ENCODE measurements around the gene POC5. TPM values are rescaled to one million over a fixed set of nuclear protein-coding genes. Genes with fewer than 3 reads are reported as not detected.

POC5 gene
- total and polyA plus RNA-seq, 2 experiments from 2014 or later, result 16.2 to 25.9 TPM

DNA sequence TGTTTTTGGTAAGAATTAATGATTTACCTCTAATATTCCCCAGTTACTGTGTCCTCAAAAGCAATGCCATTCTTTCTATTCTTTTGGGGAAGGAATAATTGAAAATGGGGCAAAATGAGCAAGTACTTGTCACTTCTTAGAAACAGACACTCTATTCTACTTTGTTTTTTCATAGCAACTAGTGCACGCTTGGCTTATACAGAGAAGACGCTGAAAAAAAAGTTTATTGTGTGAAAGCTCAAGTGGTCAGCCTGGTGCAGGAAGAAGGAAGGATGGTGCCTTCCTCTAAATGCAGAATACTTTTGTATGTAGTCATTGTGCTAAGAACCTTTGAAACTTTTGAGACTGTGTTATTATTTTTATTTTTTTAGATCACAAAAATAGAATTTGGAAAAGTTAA, 76.4 kb downstream of the POC5 start:
- H3K4me2 ChIP-seq, result no peak overlapping the region

More for the DNA sequence above, 76.4 kb downstream of the POC5 start:
- no peaks in the 10 kb centered on the region for H3K36me3 Mint-ChIP-seq (ENCODE audit: low read depth)
- Histone ChIP-seq H3K27ac (ENCODE audit: low read depth) (no peak overlapping the region), H4K20me1 (replicated peaks; ENCODE audit: insufficient read depth) (no peaks in the 10 kb centered on the region), H2AFZ (no peak overlapping the region), H3K36me3 (ENCODE audit: insufficient read depth) (no peaks in the 10 kb centered on the region), H3K27me3 (ENCODE audit: insufficient read depth) (no peaks in the 10 kb centered on the region), H3K79me2 (replicated peaks; ENCODE audit: insufficient read depth) (no peaks in the 10 kb centered on the region), H3K9me2 (ENCODE audit: insufficient read depth) (no peaks in the 10 kb centered on the region), H3K4me3 (no peak overlapping the region), H3F3A (replicated peaks; ENCODE audit: low read depth) (no peaks in the 10 kb centered on the region), H3K4me1 (ENCODE audit: insufficient read depth) (no peaks in the 10 kb centered on the region)
- H3K4me1 Mint-ChIP-seq, result peaks cover 2% of the 10 kb centered on the region; the same call in 1 of the 3 replicates
- peaks cover 2% of the 10 kb centered on the region; the same call in 1 of the 3 replicates for H3K9me3 Mint-ChIP-seq
- TF ChIP-seq STAT1 (IDR thresholded peaks at IDR 0.05; ENCODE audit: unreplicated experiment), result no peak
- TF ChIP-seq, protein P1, sequence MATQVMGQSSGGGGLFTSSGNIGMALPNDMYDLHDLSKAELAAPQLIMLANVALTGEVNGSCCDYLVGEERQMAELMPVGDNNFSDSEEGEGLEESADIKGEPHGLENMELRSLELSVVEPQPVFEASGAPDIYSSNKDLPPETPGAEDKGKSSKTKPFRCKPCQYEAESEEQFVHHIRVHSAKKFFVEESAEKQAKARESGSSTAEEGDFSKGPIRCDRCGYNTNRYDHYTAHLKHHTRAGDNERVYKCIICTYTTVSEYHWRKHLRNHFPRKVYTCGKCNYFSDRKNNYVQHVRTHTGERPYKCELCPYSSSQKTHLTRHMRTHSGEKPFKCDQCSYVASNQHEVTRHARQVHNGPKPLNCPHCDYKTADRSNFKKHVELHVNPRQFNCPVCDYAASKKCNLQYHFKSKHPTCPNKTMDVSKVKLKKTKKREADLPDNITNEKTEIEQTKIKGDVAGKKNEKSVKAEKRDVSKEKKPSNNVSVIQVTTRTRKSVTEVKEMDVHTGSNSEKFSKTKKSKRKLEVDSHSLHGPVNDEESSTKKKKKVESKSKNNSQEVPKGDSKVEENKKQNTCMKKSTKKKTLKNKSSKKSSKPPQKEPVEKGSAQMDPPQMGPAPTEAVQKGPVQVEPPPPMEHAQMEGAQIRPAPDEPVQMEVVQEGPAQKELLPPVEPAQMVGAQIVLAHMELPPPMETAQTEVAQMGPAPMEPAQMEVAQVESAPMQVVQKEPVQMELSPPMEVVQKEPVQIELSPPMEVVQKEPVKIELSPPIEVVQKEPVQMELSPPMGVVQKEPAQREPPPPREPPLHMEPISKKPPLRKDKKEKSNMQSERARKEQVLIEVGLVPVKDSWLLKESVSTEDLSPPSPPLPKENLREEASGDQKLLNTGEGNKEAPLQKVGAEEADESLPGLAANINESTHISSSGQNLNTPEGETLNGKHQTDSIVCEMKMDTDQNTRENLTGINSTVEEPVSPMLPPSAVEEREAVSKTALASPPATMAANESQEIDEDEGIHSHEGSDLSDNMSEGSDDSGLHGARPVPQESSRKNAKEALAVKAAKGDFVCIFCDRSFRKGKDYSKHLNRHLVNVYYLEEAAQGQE (IDR thresholded peaks at IDR 0.05; ENCODE audit: unreplicated experiment), result no peak
- TF ChIP-seq CREB1 (CRISPR knock-in tag; IDR thresholded peaks at IDR 0.05; ENCODE audit: low read depth), result no peak
- no peak for TF ChIP-seq POLR2AphosphoS5 (IDR thresholded peaks at IDR 0.05; ENCODE audit: low read depth)
- no peak for TF ChIP-seq ZNF331 (CRISPR knock-in tag; IDR thresholded peaks at IDR 0.05; ENCODE audit: low read depth)
- TF ChIP-seq, protein P2, sequence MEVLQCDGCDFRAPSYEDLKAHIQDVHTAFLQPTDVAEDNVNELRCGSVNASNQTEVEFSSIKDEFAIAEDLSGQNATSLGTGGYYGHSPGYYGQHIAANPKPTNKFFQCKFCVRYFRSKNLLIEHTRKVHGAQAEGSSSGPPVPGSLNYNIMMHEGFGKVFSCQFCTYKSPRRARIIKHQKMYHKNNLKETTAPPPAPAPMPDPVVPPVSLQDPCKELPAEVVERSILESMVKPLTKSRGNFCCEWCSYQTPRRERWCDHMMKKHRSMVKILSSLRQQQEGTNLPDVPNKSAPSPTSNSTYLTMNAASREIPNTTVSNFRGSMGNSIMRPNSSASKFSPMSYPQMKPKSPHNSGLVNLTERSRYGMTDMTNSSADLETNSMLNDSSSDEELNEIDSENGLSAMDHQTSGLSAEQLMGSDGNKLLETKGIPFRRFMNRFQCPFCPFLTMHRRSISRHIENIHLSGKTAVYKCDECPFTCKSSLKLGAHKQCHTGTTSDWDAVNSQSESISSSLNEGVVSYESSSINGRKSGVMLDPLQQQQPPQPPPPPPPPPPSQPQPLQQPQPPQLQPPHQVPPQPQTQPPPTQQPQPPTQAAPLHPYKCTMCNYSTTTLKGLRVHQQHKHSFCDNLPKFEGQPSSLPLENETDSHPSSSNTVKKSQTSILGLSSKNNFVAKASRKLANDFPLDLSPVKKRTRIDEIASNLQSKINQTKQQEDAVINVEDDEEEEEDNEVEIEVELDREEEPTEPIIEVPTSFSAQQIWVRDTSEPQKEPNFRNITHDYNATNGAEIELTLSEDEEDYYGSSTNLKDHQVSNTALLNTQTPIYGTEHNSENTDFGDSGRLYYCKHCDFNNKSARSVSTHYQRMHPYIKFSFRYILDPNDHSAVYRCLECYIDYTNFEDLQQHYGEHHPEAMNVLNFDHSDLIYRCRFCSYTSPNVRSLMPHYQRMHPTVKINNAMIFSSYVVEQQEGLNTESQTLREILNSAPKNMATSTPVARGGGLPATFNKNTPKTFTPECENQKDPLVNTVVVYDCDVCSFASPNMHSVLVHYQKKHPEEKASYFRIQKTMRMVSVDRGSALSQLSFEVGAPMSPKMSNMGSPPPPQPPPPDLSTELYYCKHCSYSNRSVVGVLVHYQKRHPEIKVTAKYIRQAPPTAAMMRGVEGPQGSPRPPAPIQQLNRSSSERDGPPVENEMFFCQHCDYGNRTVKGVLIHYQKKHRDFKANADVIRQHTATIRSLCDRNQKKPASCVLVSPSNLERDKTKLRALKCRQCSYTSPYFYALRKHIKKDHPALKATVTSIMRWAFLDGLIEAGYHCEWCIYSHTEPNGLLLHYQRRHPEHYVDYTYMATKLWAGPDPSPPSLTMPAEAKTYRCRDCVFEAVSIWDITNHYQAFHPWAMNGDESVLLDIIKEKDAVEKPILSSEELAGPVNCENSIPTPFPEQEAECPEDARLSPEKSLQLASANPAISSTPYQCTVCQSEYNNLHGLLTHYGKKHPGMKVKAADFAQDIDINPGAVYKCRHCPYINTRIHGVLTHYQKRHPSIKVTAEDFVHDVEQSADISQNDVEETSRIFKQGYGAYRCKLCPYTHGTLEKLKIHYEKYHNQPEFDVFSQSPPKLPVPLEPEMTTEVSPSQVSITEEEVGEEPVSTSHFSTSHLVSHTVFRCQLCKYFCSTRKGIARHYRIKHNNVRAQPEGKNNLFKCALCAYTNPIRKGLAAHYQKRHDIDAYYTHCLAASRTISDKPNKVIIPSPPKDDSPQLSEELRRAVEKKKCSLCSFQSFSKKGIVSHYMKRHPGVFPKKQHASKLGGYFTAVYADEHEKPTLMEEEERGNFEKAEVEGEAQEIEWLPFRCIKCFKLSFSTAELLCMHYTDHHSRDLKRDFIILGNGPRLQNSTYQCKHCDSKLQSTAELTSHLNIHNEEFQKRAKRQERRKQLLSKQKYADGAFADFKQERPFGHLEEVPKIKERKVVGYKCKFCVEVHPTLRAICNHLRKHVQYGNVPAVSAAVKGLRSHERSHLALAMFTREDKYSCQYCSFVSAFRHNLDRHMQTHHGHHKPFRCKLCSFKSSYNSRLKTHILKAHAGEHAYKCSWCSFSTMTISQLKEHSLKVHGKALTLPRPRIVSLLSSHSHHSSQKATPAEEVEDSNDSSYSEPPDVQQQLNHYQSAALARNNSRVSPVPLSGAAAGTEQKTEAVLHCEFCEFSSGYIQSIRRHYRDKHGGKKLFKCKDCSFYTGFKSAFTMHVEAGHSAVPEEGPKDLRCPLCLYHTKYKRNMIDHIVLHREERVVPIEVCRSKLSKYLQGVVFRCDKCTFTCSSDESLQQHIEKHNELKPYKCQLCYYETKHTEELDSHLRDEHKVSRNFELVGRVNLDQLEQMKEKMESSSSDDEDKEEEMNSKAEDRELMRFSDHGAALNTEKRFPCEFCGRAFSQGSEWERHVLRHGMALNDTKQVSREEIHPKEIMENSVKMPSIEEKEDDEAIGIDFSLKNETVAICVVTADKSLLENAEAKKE (CRISPR knock-in tag; IDR thresholded peaks at IDR 0.05), result no peak
- TF ChIP-seq EZH2 (IDR thresholded peaks at IDR 0.05; ENCODE audit: low read depth, unreplicated experiment), result no peak
- no peak for TF ChIP-seq EZH2phosphoT487 (IDR thresholded peaks at IDR 0.05; ENCODE audit: unreplicated experiment)
- no peak for TF ChIP-seq NANOG (IDR thresholded peaks at IDR 0.05; ENCODE audit: borderline replicate concordance)
- TF ChIP-seq, protein P3, sequence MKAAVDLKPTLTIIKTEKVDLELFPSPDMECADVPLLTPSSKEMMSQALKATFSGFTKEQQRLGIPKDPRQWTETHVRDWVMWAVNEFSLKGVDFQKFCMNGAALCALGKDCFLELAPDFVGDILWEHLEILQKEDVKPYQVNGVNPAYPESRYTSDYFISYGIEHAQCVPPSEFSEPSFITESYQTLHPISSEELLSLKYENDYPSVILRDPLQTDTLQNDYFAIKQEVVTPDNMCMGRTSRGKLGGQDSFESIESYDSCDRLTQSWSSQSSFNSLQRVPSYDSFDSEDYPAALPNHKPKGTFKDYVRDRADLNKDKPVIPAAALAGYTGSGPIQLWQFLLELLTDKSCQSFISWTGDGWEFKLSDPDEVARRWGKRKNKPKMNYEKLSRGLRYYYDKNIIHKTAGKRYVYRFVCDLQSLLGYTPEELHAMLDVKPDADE (IDR thresholded peaks at IDR 0.05), result no peak
- no peak for TF ChIP-seq JUNB (IDR thresholded peaks at IDR 0.05; ENCODE audit: unreplicated experiment)
- no peak for TF ChIP-seq ZNF114 (CRISPR knock-in tag; IDR thresholded peaks at IDR 0.05)
- TF ChIP-seq, protein P4, sequence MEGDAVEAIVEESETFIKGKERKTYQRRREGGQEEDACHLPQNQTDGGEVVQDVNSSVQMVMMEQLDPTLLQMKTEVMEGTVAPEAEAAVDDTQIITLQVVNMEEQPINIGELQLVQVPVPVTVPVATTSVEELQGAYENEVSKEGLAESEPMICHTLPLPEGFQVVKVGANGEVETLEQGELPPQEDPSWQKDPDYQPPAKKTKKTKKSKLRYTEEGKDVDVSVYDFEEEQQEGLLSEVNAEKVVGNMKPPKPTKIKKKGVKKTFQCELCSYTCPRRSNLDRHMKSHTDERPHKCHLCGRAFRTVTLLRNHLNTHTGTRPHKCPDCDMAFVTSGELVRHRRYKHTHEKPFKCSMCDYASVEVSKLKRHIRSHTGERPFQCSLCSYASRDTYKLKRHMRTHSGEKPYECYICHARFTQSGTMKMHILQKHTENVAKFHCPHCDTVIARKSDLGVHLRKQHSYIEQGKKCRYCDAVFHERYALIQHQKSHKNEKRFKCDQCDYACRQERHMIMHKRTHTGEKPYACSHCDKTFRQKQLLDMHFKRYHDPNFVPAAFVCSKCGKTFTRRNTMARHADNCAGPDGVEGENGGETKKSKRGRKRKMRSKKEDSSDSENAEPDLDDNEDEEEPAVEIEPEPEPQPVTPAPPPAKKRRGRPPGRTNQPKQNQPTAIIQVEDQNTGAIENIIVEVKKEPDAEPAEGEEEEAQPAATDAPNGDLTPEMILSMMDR (conservative IDR thresholded peaks at IDR 0.05; ENCODE audit: low read depth in 2 of 2), result no peak
- H3K27ac Mint-ChIP-seq, result no peak overlapping the region
- peaks cover 3% of the 10 kb centered on the region for H3K27me3 Mint-ChIP-seq (ENCODE audit: insufficient read depth, low read depth, poor library complexity)
- DNase-seq (ENCODE audit: low spot score), result no peak
- ATAC-seq, result no peak
- no peak overlapping the region for H3K4me3 Mint-ChIP-seq

Measured in GM23338 (cell line).